KMS-11 (cell line): ENCODE measurements around the gene LRBA.

Experiments used
- H2AFZ ChIP-seq: fragments of 200-600 bp; sonication (generic); 2 replicates; pipeline ENCODE4 v1.6.1; 2016; ENCODE audit warnings: antibody characterized with exemption, mixed run types, low read depth
- H3K27ac ChIP-seq: fragments of 200-600 bp; sonication (generic); 2 replicates; pipeline ENCODE4 v1.6.1; 2016; ENCODE audit warnings: mild to moderate bottlenecking, mixed run types
- H3K27me3 ChIP-seq: fragments of 200-600 bp; sonication (generic); 2 replicates; pipeline ENCODE4 v1.6.1; 2017; ENCODE audit warnings: mild to moderate bottlenecking, low read depth, mixed run types, moderate library complexity; ENCODE audit not compliant: insufficient read depth
- H3K36me3 ChIP-seq: fragments of 200-600 bp; sonication (generic); 2 replicates; pipeline ENCODE4 v1.6.1; 2017; ENCODE audit warnings: mild to moderate bottlenecking, mixed run types; ENCODE audit not compliant: insufficient read depth
- H3K4me1 ChIP-seq: fragments of 200-600 bp; sonication (generic); 2 replicates; pipeline ENCODE4 v1.6.1; 2016; ENCODE audit warnings: mild to moderate bottlenecking, low read depth, mixed run types; ENCODE audit not compliant: poor library complexity, severe bottlenecking
- H3K4me2 ChIP-seq: fragments of 200-600 bp; sonication (generic); 2 replicates; pipeline ENCODE4 v1.7.0; 2016; ENCODE audit warnings: mild to moderate bottlenecking, mixed run types
- H3K4me3 ChIP-seq: fragments of 200-600 bp; sonication (generic); IDR thresholded peaks from 2 replicates; pipeline ENCODE4 v1.6.1; 2017; ENCODE audit warnings: low read depth, low read length, mixed read lengths; ENCODE audit not compliant: insufficient read depth
- H3K79me2 ChIP-seq: fragments of 200-600 bp; sonication (generic); 2 replicates; pipeline ENCODE4 v1.6.1; 2016; ENCODE audit warnings: low read depth, mixed run types; ENCODE audit not compliant: insufficient read depth
- H3K9ac ChIP-seq: fragments of 200-600 bp; sonication (generic); 2 replicates; pipeline ENCODE4 v1.6.1; 2016; ENCODE audit warnings: mild to moderate bottlenecking, mixed run types
- H4K20me1 ChIP-seq: fragments of 200-600 bp; sonication (generic); 2 replicates; pipeline ENCODE4 v1.6.1; 2016; ENCODE audit warnings: mild to moderate bottlenecking, mixed run types; ENCODE audit not compliant: insufficient read depth
- TF ChIP-seq, protein P1 (sequence below): fragments of 200-600 bp; sonication (generic); conservative IDR thresholded peaks from 2 replicates; pipeline ENCODE4 v1.6.1; 2017; ENCODE audit warnings: low read depth, mild to moderate bottlenecking, antibody characterized with exemption, low read length, moderate library complexity, mixed read lengths

Gene LRBA

DNA sequence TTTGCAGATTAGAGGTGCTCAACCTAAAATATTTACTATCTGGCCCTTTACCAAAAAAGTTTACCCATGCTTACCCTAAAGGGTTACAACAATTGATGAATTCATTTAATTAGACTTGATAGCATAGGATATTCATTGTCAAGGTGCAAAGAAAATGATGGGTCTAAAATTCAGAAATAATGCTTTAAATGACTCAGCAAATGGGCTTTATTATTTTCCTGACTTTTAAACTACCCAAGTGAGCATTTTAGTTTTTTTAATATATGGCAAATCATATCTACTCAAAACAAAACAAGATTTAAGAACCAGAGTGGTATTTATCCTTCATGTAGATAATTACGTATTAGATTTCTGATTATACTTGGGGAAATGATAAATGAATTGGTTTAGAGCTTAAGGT lies 701.1 kb downstream of the LRBA start:
- Histone ChIP-seq H3K27me3 (no peaks in the 10 kb centered on the region), H3K4me1 (peaks cover 11% of the 10 kb centered on the region), H2AFZ (no peak overlapping the region), H3K9ac (no peak overlapping the region), H4K20me1 (no peaks in the 10 kb centered on the region), H3K36me3 (no peaks in the 10 kb centered on the region), H3K79me2 (no peaks in the 10 kb centered on the region), H3K4me2 (no peak overlapping the region), H3K4me3 (no peak overlapping the region), H3K27ac (no peak overlapping the region)
- TF ChIP-seq, protein P1, sequence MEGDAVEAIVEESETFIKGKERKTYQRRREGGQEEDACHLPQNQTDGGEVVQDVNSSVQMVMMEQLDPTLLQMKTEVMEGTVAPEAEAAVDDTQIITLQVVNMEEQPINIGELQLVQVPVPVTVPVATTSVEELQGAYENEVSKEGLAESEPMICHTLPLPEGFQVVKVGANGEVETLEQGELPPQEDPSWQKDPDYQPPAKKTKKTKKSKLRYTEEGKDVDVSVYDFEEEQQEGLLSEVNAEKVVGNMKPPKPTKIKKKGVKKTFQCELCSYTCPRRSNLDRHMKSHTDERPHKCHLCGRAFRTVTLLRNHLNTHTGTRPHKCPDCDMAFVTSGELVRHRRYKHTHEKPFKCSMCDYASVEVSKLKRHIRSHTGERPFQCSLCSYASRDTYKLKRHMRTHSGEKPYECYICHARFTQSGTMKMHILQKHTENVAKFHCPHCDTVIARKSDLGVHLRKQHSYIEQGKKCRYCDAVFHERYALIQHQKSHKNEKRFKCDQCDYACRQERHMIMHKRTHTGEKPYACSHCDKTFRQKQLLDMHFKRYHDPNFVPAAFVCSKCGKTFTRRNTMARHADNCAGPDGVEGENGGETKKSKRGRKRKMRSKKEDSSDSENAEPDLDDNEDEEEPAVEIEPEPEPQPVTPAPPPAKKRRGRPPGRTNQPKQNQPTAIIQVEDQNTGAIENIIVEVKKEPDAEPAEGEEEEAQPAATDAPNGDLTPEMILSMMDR: no peak

DNA sequence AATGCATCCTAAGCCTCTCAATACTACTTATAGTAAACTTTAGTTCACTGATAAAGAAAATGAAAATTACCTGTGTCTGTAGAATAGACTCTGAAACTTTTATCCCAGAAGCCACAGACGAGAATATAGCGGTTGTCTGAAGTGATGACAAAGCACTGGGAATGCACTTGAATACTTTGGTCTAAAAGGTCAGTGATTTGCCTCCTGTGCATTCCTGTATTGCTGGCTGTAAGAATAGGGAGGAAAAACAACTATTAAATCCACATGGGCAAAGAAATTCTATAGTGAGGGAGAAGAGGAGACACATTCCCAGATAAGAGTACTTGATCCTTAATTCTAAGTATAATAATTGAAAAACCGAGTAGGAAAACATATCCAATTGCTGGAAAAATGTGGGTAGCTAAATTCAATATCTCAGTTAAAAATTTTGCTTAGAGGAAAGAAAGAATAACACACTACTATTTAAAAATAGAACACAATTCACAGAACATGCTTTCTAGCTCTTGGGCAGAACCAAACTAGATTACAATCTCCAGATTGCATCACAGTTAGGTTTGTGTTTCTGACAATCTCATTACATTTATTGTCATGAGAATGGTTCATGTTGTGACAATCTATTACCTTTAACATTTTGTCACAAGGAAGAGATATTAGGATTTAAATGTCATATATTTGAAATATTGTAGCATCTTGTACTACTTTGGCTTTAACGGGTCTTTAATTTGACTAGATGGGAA lies 704.8 kb downstream of the LRBA start:
- Histone ChIP-seq H3K27ac (no peak overlapping the region), H2AFZ (no peak overlapping the region), H3K27me3 (no peaks in the 10 kb centered on the region), H3K4me3 (no peak overlapping the region), H3K4me2 (no peak overlapping the region), H3K4me1 (no peaks in the 10 kb centered on the region), H3K9ac (no peak overlapping the region), H3K36me3 (no peaks in the 10 kb centered on the region), H3K79me2 (no peaks in the 10 kb centered on the region), H4K20me1 (no peaks in the 10 kb centered on the region)
- TF ChIP-seq, protein P1: no peak

DNA sequence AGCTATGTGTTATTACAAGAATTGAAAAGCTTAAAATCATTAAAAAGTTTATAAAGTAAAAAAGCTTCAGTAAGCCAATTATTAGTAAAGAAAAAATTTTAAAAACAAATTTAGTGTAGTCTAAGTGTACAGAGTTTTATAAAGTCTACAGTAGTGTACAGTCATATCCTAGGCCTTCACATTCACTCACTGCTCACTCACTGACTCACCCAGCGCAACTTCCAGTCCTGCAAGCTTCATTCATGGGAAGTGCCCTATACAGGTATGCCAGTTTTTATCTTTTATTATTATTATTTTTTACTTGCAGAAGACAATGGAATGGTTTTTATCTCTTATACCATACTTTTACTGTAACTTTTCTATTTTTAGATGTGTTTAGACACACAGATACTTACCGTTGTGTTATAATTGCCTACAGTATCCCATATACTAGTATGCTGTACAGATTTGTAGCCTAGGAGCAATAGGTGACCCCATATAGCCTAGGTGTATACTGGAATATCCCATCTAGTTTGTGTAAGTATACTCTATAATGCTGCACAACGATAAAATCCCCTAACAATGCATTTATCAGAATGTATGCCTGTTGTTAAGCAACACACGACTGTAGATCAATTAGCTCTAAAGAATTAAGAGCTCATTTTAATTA lies 706.1 kb downstream of the LRBA start:
- Histone ChIP-seq H3K36me3 (no peaks in the 10 kb centered on the region), H3K4me1 (no peaks in the 10 kb centered on the region), H2AFZ (no peak overlapping the region), H3K4me2 (no peak overlapping the region), H3K79me2 (no peaks in the 10 kb centered on the region), H4K20me1 (no peaks in the 10 kb centered on the region), H3K27me3 (no peaks in the 10 kb centered on the region), H3K4me3 (no peak overlapping the region), H3K9ac (no peak overlapping the region), H3K27ac (no peak overlapping the region)
- TF ChIP-seq, protein P1: no peak

DNA sequence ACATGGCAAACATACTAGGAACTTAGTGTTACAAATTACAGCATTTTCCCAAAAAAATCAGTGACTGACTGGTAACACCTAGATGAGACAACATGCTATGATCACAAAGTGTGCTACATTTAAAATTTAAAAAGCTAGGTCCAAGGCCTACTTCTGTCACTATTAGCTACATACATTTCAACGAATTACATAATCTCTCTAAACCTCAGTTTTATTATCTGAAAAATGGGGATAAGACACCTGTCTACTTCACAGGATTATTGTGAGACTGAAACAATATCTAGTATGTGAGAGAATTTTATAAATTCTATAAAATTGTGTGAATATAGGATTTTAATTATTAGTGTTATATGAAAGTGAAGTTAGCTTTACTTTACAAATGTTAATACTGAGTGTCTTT lies 708.4 kb downstream of the LRBA start:
- Histone ChIP-seq H3K36me3 (no peaks in the 10 kb centered on the region), H3K27me3 (no peaks in the 10 kb centered on the region), H3K27ac (no peak overlapping the region), H3K9ac (no peak overlapping the region), H2AFZ (no peak overlapping the region), H3K4me3 (no peak overlapping the region), H3K79me2 (no peaks in the 10 kb centered on the region), H3K4me2 (no peak overlapping the region), H4K20me1 (no peaks in the 10 kb centered on the region), H3K4me1 (no peaks in the 10 kb centered on the region)
- TF ChIP-seq, protein P1: no peak
